DMS53 treated with DMSO at 0.1 percent for 48 hours (cell line): ENCODE results near the gene STXBP6.
"Not testable (repeated sequence)": the region's sequence is repeated elsewhere in the genome, so short reads cannot be mapped to it uniquely, and the experiment has no call there.

Source experiments
- DNase-seq: peaks from one replicate; lab custom pipeline; 2025; ENCODE audit not compliant: unreplicated experiment; lab: John Stamatoyannopoulos, UW

The STXBP6 gene

DNA sequence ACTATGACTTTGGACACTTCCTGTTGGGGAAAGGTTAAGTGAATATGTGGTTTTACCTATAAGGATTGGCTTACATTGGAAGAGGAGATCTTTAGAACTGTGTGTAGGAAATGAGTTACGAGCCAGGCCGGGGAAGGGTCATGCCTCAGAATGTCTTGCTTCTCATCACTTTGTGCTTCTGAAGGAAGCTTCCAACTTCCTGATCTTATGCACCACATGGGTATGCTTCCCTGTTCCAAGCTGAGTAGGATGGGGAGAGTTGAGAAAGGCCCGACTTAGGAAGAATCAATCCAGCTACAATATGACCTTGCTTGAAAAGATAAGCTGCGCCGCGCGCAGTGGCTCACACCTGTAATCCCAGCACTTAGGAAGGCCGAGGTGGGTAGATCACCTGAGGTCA lies 59.9 kb downstream of the STXBP6 start:
- DNase-seq, result no peak

DNA sequence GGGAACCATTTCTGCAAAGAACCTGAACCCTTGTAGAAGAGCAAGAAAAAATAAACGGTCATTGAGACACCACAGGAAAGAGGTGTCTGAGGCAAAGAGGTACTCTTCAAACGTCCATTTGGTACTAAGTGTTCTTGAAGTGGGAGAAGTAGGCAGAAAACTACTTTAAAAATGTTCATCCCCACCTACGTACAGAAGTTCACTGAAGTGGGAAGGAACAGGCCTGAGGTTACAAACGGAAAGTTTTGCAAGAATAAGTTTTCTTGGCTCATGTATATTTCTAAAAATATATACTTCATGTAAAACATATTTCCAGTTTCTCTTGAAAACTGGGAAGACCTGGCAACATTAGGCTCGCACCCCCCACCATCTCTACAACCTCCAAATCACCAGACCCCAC lies 61.2 kb downstream of the STXBP6 start:
- no peak for DNase-seq

DNA sequence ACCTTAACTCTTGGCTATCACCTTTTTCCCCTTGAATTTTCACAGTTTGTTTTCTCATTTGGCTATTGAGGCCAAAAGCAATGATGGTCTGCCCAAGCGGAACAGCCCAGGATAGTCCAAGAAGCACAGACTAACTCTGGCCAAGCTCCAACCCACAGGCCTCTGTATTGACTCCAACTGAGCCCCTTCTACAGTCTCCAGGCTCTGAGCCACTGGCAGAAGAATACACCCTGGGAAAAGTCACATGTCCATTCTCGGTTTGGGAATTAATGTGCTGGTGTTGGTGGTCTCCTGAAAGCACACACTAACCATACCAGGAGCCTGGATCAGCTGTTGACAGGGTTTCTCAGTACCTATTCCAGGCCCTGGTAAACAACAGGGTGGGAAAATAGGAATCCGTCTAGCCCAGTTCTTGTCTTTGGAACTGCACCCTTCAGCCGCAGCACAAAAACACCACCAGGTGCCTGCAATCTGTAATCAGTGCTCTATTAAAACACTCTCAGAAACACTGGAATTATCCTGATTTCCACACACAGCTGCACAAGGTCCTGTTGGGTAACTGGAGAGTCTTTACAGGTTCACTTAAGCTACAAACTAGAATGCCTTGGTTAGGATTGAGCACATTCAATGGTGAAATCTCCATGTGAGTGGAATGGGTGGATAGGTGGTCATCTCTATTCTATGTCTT lies 63.6 kb downstream of the STXBP6 start:
- DNase-seq, result no peak

DNA sequence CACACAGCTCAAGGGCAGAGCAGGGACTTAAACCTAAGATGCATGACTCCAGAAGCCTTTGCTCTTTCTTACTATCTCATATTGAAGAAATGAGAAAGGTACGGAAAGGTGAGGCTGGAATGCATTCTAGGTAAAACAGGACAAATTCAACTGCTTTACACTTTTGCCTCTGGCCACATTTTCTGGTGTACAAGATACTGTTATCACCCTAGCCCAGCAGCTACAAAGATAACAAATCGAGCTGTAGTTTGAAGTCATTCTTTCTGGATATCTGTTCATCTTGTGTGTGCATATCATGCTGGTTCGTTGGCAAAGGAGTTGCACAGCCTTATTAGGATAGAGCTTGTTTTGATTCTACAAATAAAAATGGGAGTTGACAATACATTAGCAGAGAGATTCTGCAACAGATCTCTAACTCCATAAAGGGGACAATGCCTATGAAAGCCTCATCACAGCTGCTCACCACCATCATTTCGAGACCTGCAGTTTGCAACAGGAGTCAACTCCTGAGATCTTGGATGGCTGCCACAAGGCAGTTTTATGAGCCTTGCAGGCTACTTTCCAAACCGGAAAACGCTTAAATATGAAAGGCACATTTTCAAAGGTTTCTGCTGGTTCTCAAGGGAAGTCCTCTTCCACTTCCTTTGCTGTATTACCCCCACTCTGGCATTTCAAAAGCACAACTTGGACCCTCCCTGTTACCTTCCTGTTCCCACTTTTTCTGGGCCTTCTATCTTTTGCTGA lies 64.9 kb downstream of the STXBP6 start:
- no peak for DNase-seq

DNA sequence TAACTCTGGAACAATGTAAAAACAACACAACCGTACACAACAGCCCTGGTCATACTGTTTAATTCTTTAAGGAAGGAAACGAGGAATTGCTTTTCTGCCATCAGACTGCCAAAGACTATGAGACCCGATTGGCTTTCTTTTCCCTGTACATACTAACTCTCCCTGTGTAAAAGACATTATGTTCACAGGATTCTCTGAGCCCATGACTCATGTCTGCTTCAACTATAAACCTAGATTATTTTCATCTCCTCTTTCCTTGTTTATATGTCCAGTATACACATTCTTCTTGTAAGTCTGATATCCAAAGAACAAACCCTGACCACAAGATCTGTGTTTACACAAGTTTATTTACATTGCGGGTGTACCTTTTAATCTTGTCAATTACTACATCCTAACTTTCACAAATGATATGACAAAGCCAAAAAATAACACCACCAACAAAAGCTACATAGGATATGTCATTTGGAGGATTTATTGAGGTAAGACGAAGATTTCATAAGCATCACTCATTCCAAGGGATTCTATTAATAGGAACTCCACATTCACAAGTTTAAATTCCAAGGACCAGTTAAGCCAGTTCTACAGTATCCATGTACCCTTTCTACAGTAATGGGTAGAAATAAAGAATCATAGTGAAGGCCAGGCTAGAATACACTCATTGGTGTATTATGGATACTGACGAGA lies 67.3 kb downstream of the STXBP6 start:
- DNase-seq, result peak; percentile 61

DNA sequence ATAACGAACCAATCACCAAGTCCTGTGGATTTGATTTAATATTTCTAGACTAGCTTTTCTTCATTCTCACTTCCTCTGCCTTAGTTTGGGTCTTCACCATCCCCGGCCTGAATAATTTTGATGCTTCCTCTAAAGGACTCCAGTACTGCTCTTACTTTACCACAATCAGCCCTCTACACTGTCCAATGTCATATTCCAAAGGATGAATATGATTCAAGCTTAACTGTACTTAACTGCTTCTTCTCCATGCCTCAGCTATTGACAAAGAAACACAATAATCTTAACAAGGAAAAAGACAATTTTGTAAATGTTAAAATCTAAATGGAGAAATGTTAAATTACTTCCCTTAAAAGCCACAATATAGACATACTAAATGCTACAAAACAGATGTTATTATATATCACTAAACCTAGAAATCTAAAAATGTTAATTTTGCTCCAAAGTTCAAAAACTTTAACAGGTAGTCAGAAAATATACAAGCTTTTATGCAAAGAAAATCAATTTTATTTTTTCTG lies 70.2 kb downstream of the STXBP6 start:
- no peak for DNase-seq

DNA sequence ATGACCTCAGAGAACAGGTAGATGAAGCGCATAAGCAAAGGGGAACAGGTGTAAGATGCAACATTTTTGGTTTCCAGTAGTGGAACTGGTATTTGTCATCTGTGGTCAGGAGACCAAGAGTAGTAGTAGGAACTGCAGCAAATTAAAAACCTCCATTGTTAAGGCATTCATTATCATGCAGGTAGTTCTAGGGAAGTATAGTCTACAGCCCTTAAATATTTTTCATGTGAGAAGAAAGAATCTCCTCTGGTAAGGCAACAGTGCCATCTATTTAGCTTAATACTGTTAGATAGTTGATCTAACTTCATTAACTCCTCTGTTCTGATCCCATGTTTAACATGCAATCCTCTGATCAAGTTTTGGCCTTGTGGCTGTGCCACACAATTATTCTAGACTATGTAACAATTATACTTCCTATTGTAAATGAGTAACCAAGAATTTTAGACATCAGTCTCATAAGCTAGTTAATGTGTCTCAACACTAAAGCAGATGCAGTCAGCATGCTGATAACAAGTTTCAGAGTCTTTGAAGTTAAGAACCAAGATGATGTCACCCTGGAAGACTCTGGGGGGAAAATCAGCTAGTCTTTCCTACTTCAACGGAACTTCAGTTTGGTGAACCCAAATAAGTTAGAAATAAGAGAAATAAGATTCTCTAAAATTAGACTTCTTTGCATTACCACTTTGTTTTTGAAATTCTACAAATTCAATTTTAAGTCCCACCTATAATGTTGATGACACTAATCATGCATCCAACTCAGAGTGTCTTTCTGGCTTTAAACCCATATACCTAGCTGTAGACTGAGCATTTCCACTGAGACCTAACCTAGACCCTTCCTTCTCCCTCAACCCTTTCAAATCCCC lies 70.9 kb downstream of the STXBP6 start:
- DNase-seq, result no peak

DNA sequence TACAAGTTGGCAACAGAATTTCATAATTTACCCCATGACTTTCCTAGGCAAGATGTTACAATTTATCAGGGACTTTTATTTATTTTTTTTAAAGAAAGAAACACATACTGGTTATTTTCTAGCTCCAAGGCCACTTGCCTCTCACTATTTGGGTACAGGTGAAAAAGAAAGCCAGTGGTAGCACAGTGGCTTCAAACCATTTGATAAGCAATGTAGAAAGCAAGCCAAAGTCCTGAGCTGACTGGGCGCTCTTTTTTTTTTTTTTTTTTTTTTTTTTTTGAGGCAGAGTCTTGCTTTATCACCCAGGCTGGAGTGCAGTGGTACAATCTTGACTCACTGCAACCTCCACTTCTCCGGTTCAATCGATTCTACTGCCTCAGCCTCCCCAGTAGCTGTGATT lies 73.3 kb downstream of the STXBP6 start:
- DNase-seq, result no peak

DNA sequence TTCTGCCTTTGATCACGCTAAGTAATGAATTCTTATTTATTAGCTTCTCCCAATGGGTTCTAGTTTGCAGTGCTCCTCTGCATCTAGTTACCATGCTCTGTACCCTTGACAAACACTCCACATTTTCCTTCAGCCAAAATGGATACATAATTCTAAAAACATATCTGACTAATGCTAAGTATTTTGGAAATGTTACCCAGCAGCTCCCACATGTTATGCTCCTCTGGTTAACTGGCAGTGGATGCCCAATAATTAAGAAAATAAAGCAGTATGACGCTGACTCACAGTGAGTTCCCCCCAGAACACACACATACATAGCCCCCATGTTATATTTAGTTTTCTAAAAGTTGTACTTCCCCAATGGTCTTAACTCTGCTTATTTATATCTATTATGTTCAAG lies 74.6 kb downstream of the STXBP6 start:
- DNase-seq, result no peak

DNA sequence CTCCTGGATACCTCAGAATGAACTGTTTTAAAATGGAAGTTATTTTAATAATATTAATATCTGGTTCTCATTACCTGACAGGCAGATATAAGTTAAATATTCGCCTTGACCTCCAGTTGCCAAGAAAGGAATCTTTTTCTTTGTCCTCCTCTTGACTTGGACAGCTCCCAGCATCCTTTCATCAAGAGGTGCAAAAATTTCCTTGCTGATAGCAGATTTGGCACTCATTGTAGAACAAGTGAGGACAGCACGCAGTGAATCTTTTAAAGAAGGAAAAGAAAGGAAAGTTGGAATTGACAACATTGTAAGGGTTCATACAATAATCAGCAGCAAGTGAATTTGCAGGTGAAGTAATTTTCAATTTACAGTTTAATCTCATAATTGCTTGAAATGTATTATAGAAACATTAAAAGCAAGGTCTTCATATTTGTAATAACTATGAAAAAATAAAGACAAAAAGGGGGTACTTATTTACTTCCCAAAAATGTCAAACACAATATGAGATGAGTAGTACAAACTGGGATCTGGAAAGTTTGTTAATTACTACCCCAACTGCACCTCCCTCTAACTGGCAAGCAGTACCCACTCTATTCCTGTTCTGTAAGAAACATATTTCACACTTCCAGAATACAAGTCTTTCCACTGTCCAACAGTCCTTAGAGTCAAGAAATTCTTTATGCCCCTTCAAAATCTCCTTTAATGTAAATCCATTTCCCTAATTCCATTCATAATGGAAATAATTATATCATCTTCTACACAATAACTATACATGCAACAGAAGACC lies 75.2 kb downstream of the STXBP6 start:
- DNase-seq, result no peak

DNA sequence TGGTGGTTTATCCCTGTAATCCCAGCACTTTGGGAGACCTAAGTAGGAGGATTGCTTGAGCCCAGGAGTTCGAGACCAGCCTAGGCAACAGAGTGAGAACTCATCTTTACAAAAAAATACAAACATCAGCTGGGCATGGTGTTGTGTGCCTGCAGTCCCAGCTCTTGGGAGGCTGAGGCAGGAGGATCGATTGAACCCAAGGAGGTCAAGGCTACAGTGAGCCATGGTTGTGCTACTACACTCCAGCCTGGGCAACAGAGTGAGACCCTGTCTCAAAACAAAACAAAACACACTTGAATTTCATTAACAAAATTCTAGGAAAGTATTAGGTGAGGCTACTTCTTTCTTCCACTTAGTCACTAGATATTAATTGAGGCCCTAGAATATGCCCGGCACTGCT lies 77.1 kb downstream of the STXBP6 start:
- no peak for DNase-seq

DNA sequence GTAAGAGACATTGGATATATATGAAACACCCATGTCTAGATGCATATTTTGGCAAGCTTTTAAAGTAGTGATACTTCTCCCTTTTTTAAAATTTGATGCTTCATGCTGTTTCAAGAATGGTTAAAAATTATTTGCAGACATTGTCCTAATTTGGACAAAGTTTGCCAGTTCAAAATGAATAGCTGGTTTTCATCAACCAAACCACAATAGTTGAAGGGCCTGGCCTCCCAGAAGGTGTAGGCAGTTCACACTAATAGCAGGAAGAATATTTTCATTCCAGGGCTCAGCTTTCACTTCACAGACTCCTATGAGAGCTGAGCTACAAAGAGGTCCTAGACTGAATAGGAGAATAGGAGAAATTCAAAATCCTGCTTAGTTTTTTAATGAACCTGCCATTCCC lies 78.7 kb downstream of the STXBP6 start:
- DNase-seq, result no peak

DNA sequence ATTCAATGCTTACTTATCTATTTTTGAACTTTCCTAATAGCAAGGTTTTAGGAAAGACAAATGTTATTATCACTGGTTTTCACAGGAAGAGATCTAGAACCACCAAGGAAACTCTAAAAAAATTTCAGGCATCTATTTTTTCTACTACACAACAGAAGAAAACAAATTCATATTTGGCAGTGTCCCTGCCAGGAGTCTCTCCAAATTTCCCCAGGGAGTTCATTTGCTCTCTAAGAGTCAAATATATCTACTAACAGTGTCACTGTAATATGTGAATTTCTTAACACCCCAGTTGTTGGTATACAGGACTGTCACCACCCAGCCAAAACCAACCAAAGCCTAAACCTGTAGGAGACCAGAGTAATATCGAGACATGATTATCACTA lies 83.4 kb downstream of the STXBP6 start:
- no peak for DNase-seq

DNA sequence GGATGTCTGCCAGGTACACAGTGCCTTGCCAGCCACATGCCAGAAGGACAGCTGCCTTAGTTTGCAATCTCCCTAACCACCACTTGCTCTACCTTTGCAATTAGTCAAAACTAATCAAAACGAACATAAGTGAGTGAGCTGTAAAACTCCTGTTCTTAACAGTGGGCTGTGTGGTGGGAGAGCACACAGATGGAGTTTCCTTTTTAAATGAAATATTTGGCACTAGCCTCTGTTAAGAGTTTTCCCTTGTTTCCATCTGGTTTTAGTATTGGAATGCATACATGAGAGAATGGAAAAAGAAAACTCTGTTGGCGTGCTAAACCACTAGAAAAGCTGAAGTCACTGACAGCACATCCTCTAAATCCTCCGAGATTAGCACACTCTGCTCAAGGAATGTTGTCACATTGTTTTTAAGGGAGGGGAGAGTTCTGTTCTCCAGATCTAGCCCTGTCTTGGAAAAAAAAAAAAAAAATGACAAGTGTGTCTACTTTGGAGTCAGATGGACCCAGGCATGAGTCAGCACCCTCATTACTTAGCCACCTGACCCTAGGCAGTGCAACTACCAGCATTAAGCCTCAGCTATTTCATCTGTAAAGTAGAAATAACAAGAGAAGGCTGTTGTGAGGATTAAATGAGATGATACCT lies 83.9 kb downstream of the STXBP6 start:
- DNase-seq, result peak; percentile 4

DNA sequence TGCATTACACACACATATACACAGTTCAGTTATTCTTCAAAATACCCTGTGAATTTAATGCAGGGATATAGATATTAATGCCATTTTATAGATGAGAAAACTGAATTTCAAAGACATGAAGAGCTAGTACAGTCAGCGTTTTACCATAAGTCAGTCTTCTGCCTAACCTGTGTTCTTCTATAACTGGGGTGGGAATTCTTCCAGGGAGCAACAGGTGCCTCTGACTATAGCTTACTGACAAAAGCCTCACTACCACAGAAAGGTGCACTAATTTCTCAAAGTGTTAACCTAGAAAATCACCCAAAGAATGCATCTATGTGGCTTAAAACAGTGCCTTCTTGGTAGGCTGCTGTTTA lies 84.4 kb downstream of the STXBP6 start:
- DNase-seq, result no peak

DNA sequence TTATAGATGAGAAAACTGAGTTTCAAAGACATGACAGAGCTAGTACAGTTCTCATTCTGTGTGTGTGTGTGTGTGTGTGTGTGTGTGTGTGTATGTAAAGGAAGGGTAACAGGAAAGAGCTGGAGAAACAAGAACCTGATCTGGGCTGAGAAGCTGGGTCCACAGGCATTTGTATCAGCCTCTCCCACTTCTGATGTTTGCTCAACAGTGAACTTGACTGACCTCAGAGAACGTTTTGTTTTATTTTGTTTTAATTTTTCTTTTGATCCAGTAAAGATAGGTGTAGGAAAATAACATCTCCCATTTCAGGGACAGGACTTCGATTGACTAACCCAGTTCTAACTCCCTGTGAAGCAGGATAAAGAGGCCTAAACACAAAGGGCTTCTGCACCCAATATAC lies 85.4 kb downstream of the STXBP6 start:
- no peak for DNase-seq

DNA sequence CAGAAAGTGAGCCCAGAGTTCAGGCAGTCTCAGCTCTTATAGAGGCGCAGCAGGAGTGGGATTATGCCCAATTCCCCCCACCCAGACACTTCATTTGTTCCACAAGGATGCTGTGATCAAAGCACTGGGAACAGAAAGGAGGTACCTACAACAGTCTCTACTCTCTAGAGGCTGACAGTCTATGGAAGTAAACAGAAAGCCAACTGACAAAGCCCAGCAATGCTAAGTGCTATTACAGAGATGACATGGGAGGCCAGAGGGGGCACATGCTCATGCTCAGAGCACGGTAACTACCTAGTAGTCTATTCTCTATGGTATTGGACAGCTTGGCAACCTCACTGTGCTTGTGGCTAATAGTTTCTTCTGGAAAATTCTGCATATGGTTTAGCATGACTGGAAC lies 85.9 kb downstream of the STXBP6 start:
- DNase-seq, result no peak

DNA sequence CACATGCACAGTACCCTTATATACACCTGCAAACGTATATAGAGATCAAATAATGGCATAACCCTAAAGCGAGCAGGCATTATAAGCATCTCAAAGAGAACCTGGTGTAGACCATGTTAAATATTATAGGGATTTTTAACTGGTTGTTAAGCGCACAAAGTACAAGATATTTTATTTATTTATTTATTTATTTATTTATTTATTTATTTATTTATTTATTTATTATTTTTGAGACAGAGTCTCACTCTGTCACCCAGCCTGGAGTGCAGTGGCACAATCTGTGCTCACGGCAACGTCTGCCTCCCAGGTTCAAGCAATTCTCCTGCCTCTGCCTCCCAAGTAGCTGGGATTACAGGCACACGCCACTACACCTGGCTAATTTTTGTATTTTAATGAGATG lies 87.8 kb downstream of the STXBP6 start:
- DNase-seq, result not testable (repeated sequence)

DNA sequence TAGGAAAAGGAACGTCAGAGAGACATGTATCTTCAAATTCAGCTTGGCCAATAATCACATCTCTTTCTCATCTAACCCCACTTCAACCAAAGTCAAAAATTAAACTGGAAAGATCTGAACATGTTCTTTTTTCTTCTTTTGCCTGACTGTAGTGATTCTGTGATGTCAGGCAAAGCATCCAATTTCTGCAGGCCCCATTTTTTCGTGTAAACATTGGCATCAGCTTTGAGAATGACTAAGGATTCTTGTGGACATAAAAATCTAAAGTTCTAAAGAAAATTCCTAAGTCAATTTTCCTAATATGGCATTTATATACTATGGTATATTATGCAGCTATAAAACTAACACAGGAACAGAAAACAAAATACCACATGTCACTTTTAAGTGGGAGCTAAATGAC lies 89.1 kb downstream of the STXBP6 start:
- no peak for DNase-seq

DNA sequence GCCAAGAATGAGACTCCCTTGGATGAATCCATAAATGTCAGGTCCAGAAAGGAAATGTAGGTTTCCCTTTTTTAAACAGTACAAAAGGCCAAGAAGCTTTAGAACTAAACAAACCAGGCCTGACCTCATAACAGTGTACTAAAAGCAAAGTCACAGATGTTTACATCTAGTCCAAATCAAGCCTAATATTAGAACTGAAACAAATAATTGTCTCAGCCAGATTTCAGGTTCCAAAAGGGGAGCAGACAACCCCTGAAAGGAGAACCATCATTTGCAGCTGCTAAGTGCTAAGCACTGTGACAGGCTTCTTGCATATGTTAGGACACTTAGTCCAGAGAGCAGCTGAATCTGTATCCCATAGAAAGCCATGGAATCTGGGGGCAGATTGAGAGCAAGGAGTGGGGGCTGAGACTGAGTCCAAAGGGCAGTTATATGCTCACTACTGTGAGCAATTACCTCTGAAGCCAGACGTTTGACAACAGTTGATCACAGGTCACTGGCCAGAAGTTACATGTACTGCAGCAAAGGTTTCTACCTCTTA lies 90.1 kb downstream of the STXBP6 start:
- no peak for DNase-seq
